Measurements from ENCODE around the gene JCAD.
A peak's percentile ranks its signal among the peaks of the same experiment; 100 is the strongest.
"Not testable (repeated sequence)": the region's sequence is repeated elsewhere in the genome, so short reads cannot be mapped to it uniquely, and the experiment has no call there.

JCAD gene

GRCh38 chr10:30059209-30060107 lies at the start of gene JCAD:
TSS of gene JCAD (minus strand) at chr10:30059586. CDS start at chr10:30047812, 11,774 bp downstream.
- peak; percentile 43 for DNase-seq (ENCODE audit: low read depth)

GRCh38 chr10:30106987-30107386 lies 47.6 kb upstream of the JCAD start:
- DNase-seq (ENCODE audit: low read depth) = no peak

- DNase-seq (ENCODE audit: low read depth) = no peak
Measured at GRCh38 chr10:30103595-30104320, 44.4 kb upstream of the JCAD start.

- DNase-seq (ENCODE audit: low read depth) = not testable (repeated sequence)
Measured at GRCh38 chr10:30099706-30100105, 40.3 kb upstream of the JCAD start.

GRCh38 chr10:30099101-30099500 lies 39.7 kb upstream of the JCAD start:
- no peak for DNase-seq (ENCODE audit: low read depth)

- peak; percentile 86 for DNase-seq (ENCODE audit: low read depth)
Measured at GRCh38 chr10:30098629-30099028, 39.2 kb upstream of the JCAD start.

GRCh38 chr10:30096564-30096963 lies 37.2 kb upstream of the JCAD start:
- DNase-seq (ENCODE audit: low read depth) = no peak

GRCh38 chr10:30095631-30096422 lies 36.4 kb upstream of the JCAD start:
- DNase-seq (ENCODE audit: low read depth) = no peak

DNA sequence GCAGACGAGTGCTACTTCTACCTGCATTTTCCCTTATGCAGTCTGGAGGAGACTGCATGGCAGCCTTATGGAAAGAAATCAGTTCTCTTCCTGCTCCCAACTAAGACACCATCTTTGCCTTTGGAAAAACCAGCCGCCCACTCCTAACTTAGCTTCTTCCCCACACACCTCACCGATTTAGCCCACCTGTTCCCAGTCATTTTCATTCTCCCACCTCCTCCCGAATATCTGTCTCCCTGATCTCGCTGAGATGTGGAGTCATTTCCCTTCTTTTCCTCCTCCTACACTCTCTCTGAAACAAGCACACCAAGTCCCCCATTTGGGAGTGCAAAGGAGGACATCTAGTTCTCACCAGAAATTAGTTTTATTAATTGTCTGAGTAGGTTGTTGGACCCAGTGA lies 35.2 kb upstream of the JCAD start:
- DNase-seq (ENCODE audit: low read depth) = no peak

GRCh38 chr10:30093303-30093950 lies 34.0 kb upstream of the JCAD start:
- DNase-seq (ENCODE audit: low read depth) = no peak

DNA sequence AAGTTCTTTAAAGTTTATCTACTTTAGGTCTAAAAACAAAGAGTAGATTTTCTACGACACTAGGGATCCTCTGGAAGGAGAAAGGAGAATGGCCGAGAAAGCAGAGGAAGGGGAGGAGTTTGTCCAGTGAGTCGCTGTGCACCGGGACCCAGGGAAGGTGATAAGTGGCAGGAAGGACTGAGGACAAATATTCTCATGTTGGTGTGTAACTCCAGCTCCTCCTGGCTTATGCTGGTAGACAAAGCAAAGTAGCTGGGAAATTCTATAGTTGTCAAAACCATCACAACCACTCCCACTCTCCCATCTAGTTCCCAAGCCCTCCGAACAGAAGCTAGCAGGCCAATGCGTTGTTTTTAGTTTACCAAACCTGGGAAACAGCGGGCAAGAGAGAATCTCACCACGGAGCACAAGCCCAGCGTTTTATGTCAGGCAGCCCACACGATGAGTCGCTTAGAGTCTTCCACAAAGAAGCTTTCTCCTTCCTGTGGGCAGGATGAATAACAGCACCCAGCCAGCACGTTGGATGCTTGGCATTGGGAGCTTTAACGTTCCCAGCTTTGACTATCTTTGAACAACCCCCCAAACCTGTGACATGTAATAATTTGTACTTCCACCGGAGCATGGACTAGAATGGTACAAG lies 32.9 kb upstream of the JCAD start:
- peak; percentile 55 for DNase-seq (ENCODE audit: low read depth)

GRCh38 chr10:30091136-30091535 lies 31.8 kb upstream of the JCAD start:
- DNase-seq (ENCODE audit: low read depth) = no peak

GRCh38 chr10:30088178-30088577 lies 28.8 kb upstream of the JCAD start:
- DNase-seq (ENCODE audit: low read depth) = no peak

DNA sequence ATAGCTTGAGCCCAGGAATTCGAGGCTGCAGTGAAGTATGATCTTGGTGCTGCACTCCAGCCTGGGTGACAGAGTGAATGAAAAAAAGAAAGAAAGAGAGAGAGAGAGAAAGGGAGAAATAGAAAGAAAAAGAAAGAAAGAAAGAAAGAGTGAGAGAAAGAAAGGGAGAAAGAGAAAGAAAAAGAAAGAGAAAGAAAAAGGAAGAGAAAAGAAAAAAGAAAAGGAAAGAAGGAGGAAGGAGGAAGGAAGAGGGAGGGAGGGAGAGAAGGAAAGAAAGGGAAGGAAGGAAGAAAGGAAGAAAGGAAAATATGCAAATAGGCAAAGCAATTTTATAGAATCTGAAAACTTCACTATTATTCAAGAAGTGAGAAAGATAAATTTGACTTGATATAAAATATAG lies 24.5 kb upstream of the JCAD start:
- DNase-seq (ENCODE audit: low read depth) = no peak

- no peak for DNase-seq (ENCODE audit: low read depth)
Measured at GRCh38 chr10:30081182-30081581, 21.8 kb upstream of the JCAD start.

DNA sequence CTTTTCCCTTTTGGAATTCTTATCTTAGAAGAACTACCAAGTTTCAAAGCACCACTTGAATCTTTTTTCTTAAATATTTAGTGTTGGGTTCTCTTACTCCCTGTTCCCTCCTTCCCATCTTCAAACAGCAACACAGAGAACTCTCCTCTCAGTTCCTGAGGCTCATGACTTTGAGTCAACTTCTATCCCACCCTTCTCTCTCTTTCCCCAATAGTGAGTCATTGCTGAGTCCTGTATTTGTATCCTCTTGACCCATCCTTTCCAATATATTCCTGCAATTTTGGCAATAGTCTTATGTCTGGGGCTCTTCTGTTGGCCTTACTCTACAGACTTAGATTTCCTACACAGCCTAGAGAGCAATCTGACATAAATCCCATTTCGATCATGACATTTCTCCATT lies 20.8 kb upstream of the JCAD start:
- no peak for DNase-seq (ENCODE audit: low read depth)

- no peak for DNase-seq (ENCODE audit: low read depth)
Measured at GRCh38 chr10:30079408-30079807, 20.0 kb upstream of the JCAD start.

DNA sequence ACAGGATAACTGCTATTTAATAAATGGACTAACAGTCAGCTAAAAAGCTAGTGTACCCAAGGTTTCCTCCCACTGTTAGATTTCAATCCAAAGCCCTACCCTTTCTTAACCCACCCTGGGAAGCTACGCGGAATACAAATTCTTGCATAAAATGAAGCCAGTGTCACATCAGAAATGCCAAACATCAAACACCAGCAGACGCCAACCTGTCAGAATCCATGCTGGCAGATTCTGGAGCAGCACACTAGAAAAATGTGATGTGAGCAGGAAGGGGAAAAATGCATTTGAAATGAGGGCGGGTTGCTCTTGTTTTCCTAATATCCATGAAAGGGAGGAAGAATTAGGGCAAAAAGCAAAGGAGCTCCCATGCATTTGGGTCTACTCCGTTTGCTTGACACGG lies 16.1 kb upstream of the JCAD start:
- DNase-seq (ENCODE audit: low read depth) = no peak

DNA sequence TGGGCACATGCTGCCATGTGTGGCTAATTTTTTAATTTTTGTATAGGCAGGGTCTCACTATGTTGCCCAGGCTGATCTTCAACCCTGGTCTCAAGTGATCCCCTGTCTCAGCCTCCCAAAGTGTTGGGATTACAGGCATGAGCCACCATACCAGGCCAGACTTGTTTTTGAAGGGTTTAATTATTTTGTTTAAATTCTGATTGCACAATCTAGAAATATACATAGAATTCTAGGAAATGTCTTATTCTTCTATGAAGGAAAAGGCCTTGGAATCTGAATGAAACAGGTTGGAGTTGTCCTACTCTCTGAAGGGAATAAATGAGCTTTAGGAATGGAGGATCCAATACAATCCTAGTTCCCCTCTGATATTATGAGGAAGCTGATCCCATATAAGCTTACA lies 15.5 kb upstream of the JCAD start:
- no peak for DNase-seq (ENCODE audit: low read depth)

GRCh38 chr10:30074090-30074489 lies 14.7 kb upstream of the JCAD start:
- DNase-seq (ENCODE audit: low read depth) = no peak

GRCh38 chr10:30073767-30074060 lies 14.3 kb upstream of the JCAD start:
- no peak for DNase-seq (ENCODE audit: low read depth)
